Bronchial epithelial cell (primary cell): ENCODE data around the gene UCP3. TPM values are rescaled to one million over a fixed set of nuclear protein-coding genes. Genes with fewer than 3 reads are reported as not detected.

Experiments used
- DNase-seq: peaks from one replicate; pipeline ENCODE4 v3.0.0-alpha.2; 2010; ENCODE audit warnings: low read depth
- FAIRE-seq: peaks from 2 replicates; lab custom pipeline; 2011; peaks lifted over from hg19 to GRCh38; lab: Jason Lieb, UNC
- H3K27me3 ChIP-seq: 2 replicates; pipeline ENCODE4 v1.5.1; 2011; ENCODE audit warnings: low read length; ENCODE audit not compliant: control insufficient read depth, insufficient read depth
- H3K36me3 ChIP-seq: 2 replicates; pipeline ENCODE4 v1.5.1; 2011; ENCODE audit warnings: low read length; ENCODE audit not compliant: control insufficient read depth, insufficient read depth
- H3K4me3 ChIP-seq: 2 replicates; pipeline ENCODE4 v1.5.1; 2011; ENCODE audit warnings: mild to moderate bottlenecking, low read depth, low read length, control low read depth
- total RNA-seq: library from RNA; depleted of rRNA; stranded (reverse); fragments of >200 nt; gene quantifications from 2 replicates; pipeline ENCODE4 v1.2.1, GENCODE V29; 2014
- TF ChIP-seq, protein P1 (sequence below): IDR thresholded peaks from 2 replicates; pipeline ENCODE4 v1.5.1; 2011; ENCODE audit warnings: mild to moderate bottlenecking, moderate library complexity, low read length, control low read depth, inconsistent platforms; ENCODE audit not compliant: insufficient read depth, severe bottlenecking

UCP3 gene
- total RNA-seq, 1 donor from 2014 or later, result under 0.01 TPM

DNA sequence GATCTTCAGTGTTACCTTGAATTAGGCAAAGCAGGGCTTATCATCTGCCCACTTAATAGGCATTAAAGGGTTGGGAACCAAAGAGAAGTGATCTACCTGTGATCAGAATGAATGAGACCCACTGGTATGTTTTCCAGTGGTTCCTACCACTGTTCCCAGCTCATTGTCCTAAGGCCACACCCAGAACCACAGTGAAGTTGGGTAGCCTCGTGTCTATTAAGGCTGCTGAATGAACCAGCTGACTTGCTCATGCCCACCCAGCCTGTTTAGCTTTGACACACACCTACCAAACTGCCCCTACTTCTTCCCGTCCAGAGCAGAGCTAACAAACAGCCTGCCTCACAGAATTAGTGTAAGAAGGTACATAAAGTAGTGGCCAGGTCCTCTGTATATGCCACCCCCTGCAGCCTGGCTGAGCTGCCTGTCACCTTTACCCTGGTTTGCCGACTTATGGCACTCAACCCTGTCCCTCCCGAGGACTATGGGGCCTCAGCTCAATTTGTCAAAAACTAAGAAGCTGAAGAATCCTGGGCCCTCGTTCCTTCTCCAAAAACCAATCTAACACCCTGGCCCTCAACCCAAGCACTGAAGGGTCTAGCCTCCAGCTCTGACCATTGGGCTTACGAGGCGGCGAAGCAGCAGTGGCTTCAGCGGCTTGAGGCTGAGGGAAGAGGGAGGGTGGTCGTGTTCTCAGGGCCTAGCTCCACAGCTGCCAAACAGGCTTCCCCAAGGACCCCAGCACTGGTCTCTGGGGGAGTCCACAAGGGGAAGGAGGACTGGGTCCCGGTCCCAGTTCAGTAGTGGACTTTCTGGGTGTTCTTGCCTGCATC lies 36.0 kb downstream of the UCP3 start:
- FAIRE-seq (no peak), DNase-seq (no peak)
- no peak overlapping the region for H3K4me3 ChIP-seq
- TF ChIP-seq, protein P1, sequence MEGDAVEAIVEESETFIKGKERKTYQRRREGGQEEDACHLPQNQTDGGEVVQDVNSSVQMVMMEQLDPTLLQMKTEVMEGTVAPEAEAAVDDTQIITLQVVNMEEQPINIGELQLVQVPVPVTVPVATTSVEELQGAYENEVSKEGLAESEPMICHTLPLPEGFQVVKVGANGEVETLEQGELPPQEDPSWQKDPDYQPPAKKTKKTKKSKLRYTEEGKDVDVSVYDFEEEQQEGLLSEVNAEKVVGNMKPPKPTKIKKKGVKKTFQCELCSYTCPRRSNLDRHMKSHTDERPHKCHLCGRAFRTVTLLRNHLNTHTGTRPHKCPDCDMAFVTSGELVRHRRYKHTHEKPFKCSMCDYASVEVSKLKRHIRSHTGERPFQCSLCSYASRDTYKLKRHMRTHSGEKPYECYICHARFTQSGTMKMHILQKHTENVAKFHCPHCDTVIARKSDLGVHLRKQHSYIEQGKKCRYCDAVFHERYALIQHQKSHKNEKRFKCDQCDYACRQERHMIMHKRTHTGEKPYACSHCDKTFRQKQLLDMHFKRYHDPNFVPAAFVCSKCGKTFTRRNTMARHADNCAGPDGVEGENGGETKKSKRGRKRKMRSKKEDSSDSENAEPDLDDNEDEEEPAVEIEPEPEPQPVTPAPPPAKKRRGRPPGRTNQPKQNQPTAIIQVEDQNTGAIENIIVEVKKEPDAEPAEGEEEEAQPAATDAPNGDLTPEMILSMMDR, result no peak
- H3K27me3 ChIP-seq, result no peaks in the 10 kb centered on the region
- peaks cover under 1% of the 10 kb centered on the region for H3K36me3 ChIP-seq

DNA sequence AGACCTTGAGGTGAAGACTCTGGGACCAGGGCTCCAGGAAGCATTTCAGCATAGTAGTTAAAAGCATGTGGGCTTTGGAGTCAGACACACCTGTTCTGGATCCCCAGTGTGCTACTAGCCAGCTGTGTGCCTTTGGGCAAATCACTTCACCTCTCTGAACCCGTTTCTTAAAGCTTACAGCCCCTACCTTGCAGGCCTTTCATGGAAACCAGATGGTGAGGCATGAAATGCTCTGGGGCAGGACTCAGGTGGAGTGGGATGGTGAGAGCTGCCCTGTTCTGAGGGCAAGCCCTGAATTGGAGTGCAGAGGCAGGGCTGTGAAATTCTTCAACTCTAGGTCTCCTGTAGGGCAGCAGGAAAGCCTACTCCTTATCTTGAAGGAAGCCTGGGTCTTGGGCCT lies 36.7 kb downstream of the UCP3 start:
- FAIRE-seq, result no peak
- Histone ChIP-seq H3K27me3 (no peaks in the 10 kb centered on the region), H3K4me3 (no peak overlapping the region), H3K36me3 (no peaks in the 10 kb centered on the region)
- DNase-seq, result no peak
- TF ChIP-seq, protein P1, result no peak

DNA sequence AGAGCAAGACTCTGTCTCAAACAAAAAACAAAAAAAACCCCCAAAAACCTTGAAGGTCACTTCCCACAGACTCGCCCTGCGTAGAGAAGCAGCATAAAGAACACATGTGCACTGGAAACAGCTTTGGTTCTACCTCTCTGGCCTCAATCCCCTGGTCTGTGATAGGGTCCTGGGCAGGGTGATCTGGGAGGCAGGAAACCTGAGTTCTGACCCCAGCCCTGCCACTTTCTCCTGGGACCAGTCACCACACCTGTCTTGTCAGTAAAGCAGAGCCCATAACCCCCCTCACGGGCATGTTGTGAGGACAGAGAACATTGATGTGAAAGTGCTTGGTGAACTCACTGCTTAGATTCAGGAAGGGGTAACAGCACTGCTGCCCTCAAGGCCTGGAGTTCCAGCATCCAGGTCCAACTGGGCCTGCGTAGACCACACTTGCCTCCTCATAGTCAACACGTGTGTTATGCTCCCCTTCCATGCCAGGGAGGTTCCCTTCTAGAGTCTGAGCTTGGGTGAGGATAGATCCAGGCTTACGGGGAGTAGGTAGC lies 37.6 kb downstream of the UCP3 start:
- FAIRE-seq, result no peak
- Histone ChIP-seq H3K27me3 (no peaks in the 10 kb centered on the region), H3K36me3 (no peaks in the 10 kb centered on the region), H3K4me3 (no peak overlapping the region)
- no peak for DNase-seq
- TF ChIP-seq, protein P1, result no peak

DNA sequence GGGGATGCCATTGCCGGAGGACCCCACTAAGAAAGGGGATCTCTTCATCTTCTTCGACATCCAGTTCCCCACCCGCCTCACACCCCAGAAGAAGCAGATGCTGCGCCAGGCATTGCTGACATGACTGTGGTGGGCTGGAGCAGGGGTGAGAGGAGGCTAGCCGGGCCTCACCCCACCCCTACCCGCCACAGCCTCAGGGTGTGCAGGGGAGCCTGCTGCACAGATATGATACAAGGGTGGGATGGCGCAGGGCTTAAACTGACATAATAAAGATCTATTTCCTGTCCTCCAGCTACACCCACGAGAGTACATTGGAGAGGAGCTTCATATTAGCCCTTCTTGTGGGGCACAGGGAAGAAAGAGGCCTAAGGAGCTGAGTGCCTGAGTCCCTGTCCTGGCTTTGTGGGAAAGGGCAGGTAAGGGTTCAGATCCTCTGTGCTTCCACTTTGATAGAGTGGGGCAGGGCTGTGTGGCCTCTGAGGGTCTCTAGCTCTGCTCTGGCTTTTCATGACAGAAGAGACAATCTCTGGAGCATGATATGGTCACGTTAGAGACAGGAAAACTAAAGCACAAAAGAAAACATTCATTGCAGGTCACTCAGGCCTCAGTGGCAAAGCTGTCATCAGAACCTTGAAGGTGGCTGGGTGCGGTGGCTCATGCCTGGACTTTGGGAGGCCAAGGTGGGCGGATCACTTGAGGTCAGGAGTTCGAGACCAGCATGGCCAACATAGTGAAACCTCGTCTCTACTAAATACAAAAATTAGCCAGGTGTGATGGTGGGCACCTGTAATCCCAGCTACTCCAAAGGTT lies 38.7 kb downstream of the UCP3 start:
- DNase-seq (no peak), FAIRE-seq (no peak)
- TF ChIP-seq, protein P1, result no peak
- Histone ChIP-seq H3K36me3 (no peaks in the 10 kb centered on the region), H3K4me3 (no peak overlapping the region), H3K27me3 (no peaks in the 10 kb centered on the region)

DNA sequence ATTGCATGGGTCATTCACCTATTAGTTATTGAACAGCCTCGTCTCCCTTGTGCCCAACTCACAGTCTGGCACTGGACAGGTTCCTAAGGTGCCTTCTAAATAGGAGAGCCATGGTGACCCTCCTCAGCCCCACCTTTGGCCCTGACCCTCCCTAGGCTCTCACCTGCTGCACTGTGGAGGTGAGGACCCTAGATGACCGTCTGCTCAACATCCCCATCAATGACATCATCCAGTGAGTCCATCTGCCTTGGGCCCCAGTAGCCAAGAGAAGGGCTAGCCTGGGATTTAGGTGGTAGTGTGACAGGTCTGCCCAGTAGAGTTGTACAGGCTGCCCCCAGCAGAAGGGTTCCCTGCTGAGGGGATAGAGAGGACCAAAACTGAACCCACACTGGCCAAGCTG lies 39.8 kb downstream of the UCP3 start:
- no peak overlapping the region for H3K4me3 ChIP-seq
- DNase-seq (no peak), FAIRE-seq (no peak)
- H3K36me3 ChIP-seq, result no peaks in the 10 kb centered on the region
- TF ChIP-seq, protein P1, result no peak
- no peaks in the 10 kb centered on the region for H3K27me3 ChIP-seq
